GM18907 (cell line): ENCODE measurements around the gene ZNF780B.

Experiments used
- ATAC-seq: cut with Tn5 transposase; IDR thresholded peaks from one replicate; pipeline ENCODE4 v1.9.1; 2021; ENCODE audit warnings: mild to moderate bottlenecking, moderate library complexity; ENCODE audit not compliant: unreplicated experiment

The ZNF780B gene

GRCh38 chr19:39983695-39984300 is 72.2 kb downstream of the ZNF780B start:
- no peak for ATAC-seq

DNA sequence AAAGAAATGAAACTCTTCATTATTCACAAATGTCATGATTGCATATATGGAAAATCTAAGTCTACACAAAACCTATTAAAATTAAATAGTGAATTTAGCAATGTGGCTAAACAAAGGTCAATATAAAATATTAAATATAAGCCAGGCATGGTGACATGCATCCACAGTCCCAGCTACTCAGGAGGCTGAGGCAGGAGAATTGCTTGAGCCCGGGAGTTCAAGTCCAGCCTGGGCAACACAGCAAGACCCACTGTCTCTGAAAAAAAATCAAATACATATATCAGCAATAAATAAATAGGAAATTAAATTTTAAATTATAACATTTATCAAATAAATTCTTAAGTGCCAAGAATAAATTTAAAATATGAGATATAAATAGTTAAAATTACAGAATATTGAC is 73.1 kb downstream of the ZNF780B start:
- ATAC-seq, result no peak
